Measurements from ENCODE around the gene HNRNPF.

- no peak for TF ChIP-seq CTCF (conservative IDR thresholded peaks at IDR 0.05; ENCODE audit: low read length)
- no peak for TF ChIP-seq EZH2phosphoT487 (IDR thresholded peaks at IDR 0.05; ENCODE audit: borderline replicate concordance, low read depth, low read length)
Measured at GRCh38 chr10:43369921-43370320, 39.1 kb downstream of the HNRNPF start.
